ENCODE results near the gene ANO7.

- TF ChIP-seq CTCF (IDR thresholded peaks at IDR 0.05) (no peak), EZH2 (IDR thresholded peaks at IDR 0.05; ENCODE audit: borderline replicate concordance, insufficient read depth, low read depth, low read length, poor library complexity, severe bottlenecking) (no peak)
Measured at GRCh38 chr2:241258505-241259280, 70.2 kb downstream of the ANO7 start.

Measured in B cell (primary cell).